OCI-LY7 (cell line): ENCODE results near the gene CA9.

Experiments used
- EZH2phosphoT487 ChIP-seq: fragments of 200-600 bp; sonication (generic); IDR thresholded peaks from 2 replicates; pipeline ENCODE4 v1.6.1; 2018; ENCODE audit warnings: low read depth, borderline replicate concordance, mild to moderate bottlenecking, mixed run types, antibody characterized with exemption, low read length, moderate library complexity, mixed read lengths
- TF ChIP-seq, protein P1 (sequence below): fragments of 200-600 bp; sonication (generic); conservative IDR thresholded peaks from 2 replicates; pipeline ENCODE4 v1.5.1; 2014; ENCODE audit warnings: mild to moderate bottlenecking, antibody characterized with exemption, low read length, moderate library complexity, mixed read lengths

DNA sequence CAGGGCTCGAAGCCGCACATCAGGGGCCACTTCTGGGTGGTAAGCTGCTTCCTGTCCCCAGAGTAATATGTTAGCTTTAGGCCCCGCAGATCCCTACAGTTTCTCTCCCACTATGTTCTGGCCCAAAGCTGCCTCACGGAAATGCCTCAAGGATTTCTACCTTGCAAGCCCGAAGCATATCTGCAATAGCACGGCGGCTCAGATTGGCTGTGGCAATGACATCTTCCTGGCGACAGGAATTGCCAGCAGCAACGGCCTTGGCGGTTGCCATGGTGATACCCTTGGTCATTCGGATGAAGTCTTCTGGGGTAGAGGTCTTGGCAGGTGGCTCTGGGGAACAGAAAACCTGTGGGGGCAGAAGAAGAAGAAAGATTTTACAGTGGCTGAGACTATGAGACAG lies 26.3 kb downstream of the CA9 start:
- TF ChIP-seq EZH2phosphoT487, result no peak
- TF ChIP-seq, protein P1, sequence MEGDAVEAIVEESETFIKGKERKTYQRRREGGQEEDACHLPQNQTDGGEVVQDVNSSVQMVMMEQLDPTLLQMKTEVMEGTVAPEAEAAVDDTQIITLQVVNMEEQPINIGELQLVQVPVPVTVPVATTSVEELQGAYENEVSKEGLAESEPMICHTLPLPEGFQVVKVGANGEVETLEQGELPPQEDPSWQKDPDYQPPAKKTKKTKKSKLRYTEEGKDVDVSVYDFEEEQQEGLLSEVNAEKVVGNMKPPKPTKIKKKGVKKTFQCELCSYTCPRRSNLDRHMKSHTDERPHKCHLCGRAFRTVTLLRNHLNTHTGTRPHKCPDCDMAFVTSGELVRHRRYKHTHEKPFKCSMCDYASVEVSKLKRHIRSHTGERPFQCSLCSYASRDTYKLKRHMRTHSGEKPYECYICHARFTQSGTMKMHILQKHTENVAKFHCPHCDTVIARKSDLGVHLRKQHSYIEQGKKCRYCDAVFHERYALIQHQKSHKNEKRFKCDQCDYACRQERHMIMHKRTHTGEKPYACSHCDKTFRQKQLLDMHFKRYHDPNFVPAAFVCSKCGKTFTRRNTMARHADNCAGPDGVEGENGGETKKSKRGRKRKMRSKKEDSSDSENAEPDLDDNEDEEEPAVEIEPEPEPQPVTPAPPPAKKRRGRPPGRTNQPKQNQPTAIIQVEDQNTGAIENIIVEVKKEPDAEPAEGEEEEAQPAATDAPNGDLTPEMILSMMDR, result no peak
